SU-DHL-6 (cell line): ENCODE data around the gene PRR36.

Experiments used
- EZH2phosphoT487 ChIP-seq: fragments of 200-600 bp; sonication (generic), shearing (Covaris generic); conservative IDR thresholded peaks from 2 replicates; pipeline ENCODE4 v1.6.1; 2018; ENCODE audit warnings: mild to moderate bottlenecking, antibody characterized with exemption, low read length, moderate library complexity, mixed read lengths
- TF ChIP-seq, protein P1 (sequence below): fragments of 200-600 bp; sonication (generic); IDR thresholded peaks from one replicate; pipeline ENCODE4 v1.5.1; 2017; ENCODE audit warnings: antibody characterized with exemption, mild to moderate bottlenecking, low read length, moderate library complexity; ENCODE audit not compliant: insufficient read depth, poor library complexity, severe bottlenecking

DNA sequence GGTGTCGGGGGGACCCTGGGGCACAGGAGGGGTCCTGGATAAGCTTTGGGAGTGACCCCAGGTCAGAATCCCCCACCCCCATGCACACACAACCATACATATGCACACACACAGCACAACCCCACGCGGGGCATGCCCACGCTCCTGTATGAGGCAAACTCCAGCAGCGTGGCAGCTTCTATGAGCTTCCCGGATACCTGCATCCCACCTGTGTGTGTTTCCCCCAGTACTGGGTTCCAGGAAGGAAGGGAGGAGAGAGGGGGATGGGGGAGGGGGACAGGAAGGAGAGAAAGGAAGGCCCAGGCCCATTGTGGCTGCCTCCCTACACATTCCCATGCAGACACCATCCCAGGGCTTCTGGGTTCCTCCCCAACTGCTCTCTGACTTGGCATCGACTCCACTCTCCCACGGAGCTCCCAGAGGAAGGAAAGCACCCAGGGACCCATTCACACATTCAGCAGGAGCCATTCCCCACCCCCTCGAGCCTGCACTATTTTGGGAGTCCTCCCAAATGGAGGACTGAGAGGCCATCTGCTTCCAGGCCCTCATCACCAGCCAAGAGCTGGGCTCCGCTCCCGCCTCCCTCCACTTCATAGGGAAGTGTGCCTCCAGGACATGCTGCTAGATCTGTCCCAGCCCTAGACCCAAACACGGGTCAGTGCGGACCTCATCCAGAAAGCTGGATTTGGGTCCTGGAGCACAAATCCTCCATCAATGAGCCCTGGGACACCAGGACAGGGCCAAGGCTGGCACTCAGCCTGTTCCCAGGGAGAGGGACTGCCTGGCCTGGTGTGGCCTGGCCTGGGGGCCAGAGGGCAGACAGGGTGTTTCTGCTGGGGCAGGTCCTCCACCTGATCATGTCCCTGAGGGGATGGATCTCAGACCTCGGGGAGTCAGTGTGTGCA, 13.2 kb downstream of the PRR36 start:
- TF ChIP-seq, protein P1, sequence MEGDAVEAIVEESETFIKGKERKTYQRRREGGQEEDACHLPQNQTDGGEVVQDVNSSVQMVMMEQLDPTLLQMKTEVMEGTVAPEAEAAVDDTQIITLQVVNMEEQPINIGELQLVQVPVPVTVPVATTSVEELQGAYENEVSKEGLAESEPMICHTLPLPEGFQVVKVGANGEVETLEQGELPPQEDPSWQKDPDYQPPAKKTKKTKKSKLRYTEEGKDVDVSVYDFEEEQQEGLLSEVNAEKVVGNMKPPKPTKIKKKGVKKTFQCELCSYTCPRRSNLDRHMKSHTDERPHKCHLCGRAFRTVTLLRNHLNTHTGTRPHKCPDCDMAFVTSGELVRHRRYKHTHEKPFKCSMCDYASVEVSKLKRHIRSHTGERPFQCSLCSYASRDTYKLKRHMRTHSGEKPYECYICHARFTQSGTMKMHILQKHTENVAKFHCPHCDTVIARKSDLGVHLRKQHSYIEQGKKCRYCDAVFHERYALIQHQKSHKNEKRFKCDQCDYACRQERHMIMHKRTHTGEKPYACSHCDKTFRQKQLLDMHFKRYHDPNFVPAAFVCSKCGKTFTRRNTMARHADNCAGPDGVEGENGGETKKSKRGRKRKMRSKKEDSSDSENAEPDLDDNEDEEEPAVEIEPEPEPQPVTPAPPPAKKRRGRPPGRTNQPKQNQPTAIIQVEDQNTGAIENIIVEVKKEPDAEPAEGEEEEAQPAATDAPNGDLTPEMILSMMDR: no peak
- TF ChIP-seq EZH2phosphoT487: no peak
